ENCODE measurements around the gene TGFB2.

DNA sequence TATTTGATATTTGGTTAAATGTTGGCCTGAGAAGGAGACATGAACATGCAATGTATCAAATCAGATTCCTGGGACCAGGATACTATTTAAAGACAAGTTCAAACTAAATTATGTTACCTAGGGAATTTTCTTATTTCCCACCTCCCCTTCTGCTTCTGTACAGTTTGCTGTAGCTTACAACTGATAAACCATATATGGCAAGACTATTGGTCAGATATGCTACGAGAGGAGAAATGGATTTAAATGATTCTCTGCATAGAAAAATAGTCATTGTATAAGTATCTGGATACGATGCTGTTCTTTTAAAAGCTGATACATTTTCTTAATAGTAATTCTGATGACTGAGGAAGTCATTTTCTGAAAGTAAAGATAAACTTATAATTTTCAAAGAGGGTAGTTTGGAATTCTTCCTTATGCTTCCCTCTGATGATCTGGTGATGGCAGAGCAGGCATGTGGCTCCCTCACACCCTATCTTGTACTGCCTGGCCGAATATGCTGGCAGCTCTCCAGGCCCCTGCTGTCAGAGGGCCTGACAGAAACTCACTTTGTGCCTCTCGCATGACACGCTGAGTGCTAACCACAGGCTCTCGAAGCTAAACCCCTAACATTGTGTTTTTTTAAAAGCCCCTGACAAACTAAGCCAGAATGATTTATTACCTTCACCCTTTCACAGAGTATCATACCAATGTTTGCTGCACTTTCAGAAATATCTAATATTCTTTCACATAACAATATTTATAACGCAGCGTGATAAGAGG is 40.7 kb upstream of the TGFB2 start:
- TF ChIP-seq CREB1 (CRISPR knock-in tag; IDR thresholded peaks at IDR 0.05) (no peak), HMGXB4 (CRISPR knock-in tag; IDR thresholded peaks at IDR 0.05) (no peak)

Data from WTC11 (cell line).